C4-2B (cell line): ENCODE measurements around the gene VSIG10.

Experiments used
- CTCF ChIP-seq: fragments of 450-650 bp; conservative IDR thresholded peaks from 2 replicates; pipeline ENCODE4 v1.5.1; 2017; ENCODE audit warnings: mild to moderate bottlenecking
- ZFX ChIP-seq: fragments of 450-650 bp; IDR thresholded peaks from 2 replicates; pipeline ENCODE4 v1.6.1; 2017

- TF ChIP-seq CTCF (no peak), ZFX (no peak)
These were observed 44.5 kb upstream of the VSIG10 start for GRCh38 chr12:118148287-118148686.
